Putamen (tissue), 1 donor: ENCODE measurements around the gene CMTM4.
"Not testable (repeated sequence)": the region's sequence is repeated elsewhere in the genome, so short reads cannot be mapped to it uniquely, and the experiment has no call there.

Source experiments
- DNase-seq: peaks from one replicate; pipeline ENCODE4 v3.0.0-alpha.2; 2016; ENCODE audit warnings: low spot score

CMTM4 gene

DNA sequence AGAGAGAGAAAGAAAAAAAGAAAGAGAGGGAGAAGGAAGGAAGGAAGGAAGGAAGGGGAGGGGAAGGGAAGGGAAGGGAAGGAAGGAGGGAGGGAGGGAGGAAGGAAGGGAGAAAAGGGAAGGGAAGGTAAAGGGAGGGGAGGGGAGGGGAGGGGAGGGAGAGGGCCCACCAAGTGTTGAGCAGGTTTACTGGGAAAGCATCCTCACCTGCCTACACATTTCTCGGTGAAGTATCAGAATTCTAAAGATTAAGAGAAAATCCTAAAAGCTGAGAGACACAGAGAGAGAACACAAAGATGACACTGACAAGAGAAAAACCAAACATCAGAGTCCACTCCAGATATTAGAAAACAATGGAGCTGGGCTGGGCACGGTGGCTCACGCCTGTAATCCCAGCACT, 104.3 kb downstream of the CMTM4 start:
- no peak for DNase-seq

- DNase-seq: no peak
These were observed 105.5 kb downstream of the CMTM4 start for GRCh38 chr16:66591018-66591417.

GRCh38 chr16:66590322-66590721, 106.2 kb downstream of the CMTM4 start:
- no peak for DNase-seq

GRCh38 chr16:66588981-66589713, 107.4 kb downstream of the CMTM4 start:
- no peak for DNase-seq

- no peak for DNase-seq
These were observed 108.5 kb downstream of the CMTM4 start for GRCh38 chr16:66587881-66588600.

GRCh38 chr16:66585481-66586239, 110.9 kb downstream of the CMTM4 start:
- no peak for DNase-seq

DNA sequence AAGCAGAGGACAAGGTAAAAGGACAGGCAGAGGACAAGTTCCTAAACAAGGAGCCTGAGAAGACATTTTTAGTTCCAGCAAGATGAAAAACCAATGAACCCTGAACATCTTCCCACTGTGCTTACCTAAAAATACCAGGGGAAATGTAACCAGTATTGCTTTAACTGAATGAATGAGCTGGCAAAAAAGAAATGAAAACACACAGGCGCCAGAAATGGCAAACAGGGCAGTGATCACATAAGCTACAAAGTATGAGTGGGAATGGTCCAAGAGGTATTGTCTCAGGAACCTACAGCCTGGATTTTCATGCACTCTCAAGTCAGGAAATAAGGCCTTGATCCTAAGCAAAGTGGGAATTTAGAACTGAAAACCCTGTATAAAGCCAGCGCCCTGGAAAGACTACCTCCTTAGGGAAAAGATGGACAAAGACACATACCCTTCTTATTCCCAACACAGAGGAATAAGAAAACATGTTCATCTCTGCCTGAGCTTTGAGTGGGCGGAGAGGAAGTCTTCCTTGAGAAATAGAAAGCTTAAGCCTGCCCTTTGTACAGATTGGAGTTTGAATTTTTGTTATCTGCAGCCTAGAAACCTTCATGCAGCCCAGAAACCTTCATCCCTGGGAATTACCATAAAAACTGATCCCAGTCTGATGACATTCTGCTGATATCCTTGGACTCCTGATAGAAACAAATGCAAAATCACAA, 115.1 kb downstream of the CMTM4 start:
- no peak for DNase-seq

DNA sequence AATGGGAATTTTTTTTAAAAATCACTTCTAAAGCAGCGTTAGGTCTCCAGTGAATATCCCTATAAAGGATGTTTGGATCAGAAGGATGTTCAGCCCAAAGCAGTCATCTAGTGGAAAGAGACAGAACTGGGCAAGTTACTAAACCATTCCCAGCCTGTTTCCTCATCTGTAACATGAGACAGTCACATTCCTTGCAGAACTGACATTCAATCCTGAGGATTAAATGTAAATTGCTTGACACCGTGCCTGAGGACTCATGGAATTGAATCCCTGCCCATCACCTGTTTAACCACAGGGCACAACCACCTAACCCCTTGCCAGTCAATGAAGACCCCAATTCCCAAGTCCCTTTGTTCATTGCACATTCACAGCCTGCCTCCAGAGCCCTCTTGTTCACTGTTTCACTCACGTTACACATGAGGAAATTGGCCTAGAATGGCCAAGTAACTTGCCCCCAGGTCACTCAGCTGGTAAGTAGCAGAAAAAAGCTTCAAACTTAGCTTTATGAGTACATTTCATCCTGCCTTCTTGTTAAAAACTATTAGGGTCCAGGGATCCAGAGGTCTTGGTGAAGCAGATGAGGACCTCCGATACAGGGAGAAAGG, 115.8 kb downstream of the CMTM4 start:
- no peak for DNase-seq

DNA sequence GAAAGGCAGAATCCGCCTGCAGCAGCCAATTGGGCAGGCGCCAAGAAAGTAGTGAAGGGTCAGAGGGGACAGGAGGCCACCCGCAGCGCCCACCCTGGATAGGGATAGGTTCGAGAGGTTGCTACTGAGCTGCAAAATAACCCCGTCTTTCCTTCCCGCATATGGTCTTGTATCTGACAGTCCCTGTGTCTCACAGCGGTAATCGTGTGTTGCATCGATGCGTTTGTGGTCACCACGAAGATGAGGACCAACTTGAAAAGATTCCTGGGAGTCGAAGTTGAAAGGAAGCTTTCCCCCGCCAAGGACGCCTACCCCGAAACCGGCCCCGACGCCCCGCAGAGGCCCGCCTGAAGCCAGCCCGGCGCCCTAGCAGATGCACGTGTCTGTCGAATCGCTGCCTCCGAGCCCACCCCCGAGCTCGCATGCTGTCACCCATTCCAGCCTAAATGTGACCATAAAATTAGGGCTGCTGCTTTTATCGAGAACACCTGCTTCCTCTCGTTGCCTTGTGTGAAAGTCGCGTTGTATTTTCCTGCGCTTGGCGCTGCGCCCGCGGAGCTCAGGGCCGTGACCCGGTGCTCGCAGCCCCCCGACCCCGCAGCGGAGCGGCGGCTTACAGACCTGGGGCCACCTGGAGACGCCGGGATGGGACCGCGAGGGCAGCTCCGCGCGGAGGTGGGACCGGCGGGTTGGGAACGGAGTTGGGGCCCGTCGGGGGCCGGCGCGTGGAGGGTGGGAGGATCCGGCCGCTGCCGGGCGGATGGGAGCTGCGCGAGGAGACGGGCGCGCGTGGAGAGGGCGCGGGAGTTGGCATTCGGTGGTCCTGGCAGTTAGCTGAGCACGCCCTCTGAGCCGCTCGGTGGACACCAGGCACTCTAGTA, 117.7 kb downstream of the CMTM4 start, which contains the start of gene CMTM2:
TSS of gene CMTM2 (plus strand) at position 813 of the 881 bp plus-strand sequence. CDS start 145 bp downstream, outside the sequence.
- DNase-seq: no peak

- no peak for DNase-seq
These were observed 120.2 kb downstream of the CMTM4 start for GRCh38 chr16:66576296-66576695.

DNA sequence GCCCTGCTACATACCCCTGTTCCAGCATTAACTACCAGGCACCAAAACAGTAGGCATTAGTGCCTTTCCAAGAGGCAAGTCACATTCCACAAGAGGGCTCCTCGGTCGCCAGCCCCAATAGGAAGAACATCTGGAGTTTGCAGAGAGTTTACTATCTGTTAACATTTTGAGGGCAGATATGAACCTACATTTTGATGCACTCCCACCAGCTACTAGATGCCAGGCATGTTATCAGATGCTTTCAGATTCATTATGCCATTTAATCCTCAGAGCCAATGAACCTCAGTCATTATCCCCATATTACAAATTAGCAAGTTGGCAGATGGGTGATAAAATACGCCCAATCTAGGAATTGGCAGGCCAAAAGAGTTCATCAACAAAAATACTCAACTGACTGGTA, 121.5 kb downstream of the CMTM4 start:
- no peak for DNase-seq

DNA sequence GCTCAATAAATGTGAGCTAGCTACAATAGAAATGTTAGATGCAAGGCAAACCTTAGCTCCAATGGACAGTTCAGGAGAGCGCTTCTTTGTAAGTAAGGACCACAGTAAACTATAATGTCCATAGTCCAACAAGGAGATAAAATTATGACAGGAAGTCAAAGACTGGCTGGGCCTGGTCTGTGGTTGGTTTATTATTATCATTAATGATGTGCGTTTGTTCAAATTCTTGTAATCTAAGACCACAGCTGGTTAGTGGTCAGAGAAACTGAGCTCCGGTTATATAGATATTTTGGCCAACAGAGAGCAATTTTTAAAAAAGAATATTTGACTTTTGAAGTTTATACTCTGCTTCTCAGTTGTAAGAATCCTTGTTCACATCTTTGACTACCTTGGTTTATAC, 122.0 kb downstream of the CMTM4 start:
- DNase-seq: no peak

- no peak for DNase-seq
These were observed 122.5 kb downstream of the CMTM4 start for GRCh38 chr16:66574081-66574480.

DNA sequence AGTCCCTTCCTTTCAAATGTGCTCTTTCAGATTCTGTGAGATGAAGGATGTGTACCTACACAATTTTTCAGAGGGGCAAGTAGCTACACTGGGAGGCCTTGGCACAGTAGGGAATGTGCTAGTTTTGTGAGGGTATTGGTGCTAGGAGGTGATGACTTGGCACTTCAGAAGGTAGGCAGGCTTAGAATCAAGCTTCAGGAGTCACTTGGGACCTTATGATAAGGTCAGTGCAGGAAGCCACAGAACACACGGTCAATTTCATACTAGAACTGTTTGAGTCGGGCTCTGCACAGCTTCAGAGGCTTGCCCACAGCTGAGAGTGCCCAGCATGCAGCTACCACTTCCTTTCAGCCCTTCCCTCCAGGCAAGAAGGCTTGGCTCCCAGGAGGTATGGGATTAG, 124.2 kb downstream of the CMTM4 start:
- no peak for DNase-seq

GRCh38 chr16:66569827-66570405, 126.6 kb downstream of the CMTM4 start:
- DNase-seq: no peak

DNA sequence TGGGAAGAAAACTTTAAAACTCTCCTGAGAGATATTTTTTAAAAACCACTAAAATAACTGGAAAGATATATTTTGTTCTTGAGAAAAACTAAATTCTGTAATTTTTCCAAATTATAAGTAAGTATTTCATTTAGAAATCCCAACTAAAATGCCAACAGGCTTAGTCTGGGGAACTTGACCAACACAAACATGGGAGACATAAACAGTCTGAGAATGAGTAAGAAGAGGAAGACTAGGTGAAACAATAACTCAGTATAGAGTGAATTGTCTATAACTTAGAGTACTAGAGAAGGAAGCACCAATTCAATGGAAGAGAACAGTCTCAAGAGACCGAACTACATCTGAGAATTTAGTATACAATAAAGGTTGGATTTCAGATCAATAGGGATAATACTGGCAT, 127.4 kb downstream of the CMTM4 start:
- DNase-seq: no peak

DNA sequence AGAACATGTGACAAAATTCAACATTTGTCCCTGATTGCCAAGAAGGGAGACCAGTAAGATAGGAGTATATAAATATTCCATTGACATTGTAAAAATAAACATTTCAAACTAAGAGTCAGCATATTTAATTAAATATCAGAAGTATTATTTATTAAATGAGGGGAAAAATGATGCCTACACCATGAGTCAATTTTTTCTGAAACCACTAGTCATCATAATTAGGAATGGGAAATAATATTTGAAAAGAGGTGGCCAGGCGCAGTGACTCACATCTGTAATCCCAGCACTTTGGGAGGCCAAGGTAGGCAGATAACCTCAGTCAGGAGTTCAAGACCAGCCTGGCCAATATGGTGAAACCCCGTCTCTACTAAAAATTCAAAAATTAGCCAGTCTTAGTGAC, 128.2 kb downstream of the CMTM4 start:
- no peak for DNase-seq

- not testable (repeated sequence) for DNase-seq
These were observed 129.3 kb downstream of the CMTM4 start for GRCh38 chr16:66567270-66567669.

GRCh38 chr16:66566051-66566901, 130.3 kb downstream of the CMTM4 start, which contains the start of gene CMTM1:
CMTM1 (plus strand) TSS chr16:66566439; CDS start chr16:66566514, 75 bp downstream.
- no peak for DNase-seq
